GM19324 (cell line): ENCODE measurements around the gene ODF2L.
A peak's percentile ranks its signal among the peaks of the same experiment; 100 is the strongest.

ENCODE experiments used
- ATAC-seq: cut with Tn5 transposase; IDR thresholded peaks from one replicate; pipeline ENCODE4 v1.9.1; 2021; ENCODE audit warnings: mild to moderate bottlenecking, moderate library complexity; ENCODE audit not compliant: unreplicated experiment, low FRiP score

ODF2L gene

GRCh38 chr1:86395751-86396497 is at the start of gene ODF2L:
ODF2L (minus strand) TSS chr1:86396323; CDS start chr1:86387027, 9,296 bp downstream.
- ATAC-seq, result peak; percentile 100

- ATAC-seq, result no peak
Observed at GRCh38 chr1:86445919-86446318, 49.8 kb upstream of the ODF2L start.

- ATAC-seq, result no peak
Observed at GRCh38 chr1:86441997-86442396, 45.9 kb upstream of the ODF2L start.

- no peak for ATAC-seq
Observed at GRCh38 chr1:86441581-86441980, 45.5 kb upstream of the ODF2L start.

GRCh38 chr1:86436041-86436440 is 39.9 kb upstream of the ODF2L start:
- ATAC-seq, result no peak

GRCh38 chr1:86435327-86435726 is 39.2 kb upstream of the ODF2L start:
- no peak for ATAC-seq

GRCh38 chr1:86434059-86434458 is 37.9 kb upstream of the ODF2L start:
- no peak for ATAC-seq

GRCh38 chr1:86430376-86430775 is 34.3 kb upstream of the ODF2L start:
- ATAC-seq, result no peak

GRCh38 chr1:86429835-86430234 is 33.7 kb upstream of the ODF2L start:
- ATAC-seq, result no peak

- ATAC-seq, result no peak
Observed at GRCh38 chr1:86429122-86429725, 33.1 kb upstream of the ODF2L start.

GRCh38 chr1:86423873-86424272 is 27.8 kb upstream of the ODF2L start, which contains the start of gene CLCA2:
CLCA2 (plus strand) TSS chr1:86424171; CDS start chr1:86424248, 77 bp downstream.
- no peak for ATAC-seq

GRCh38 chr1:86423473-86423872 is 27.4 kb upstream of the ODF2L start:
- ATAC-seq, result no peak

GRCh38 chr1:86421601-86422280 is 25.6 kb upstream of the ODF2L start:
- no peak for ATAC-seq

GRCh38 chr1:86419277-86419903 is 23.3 kb upstream of the ODF2L start:
- ATAC-seq, result peak; percentile 67

- no peak for ATAC-seq
Observed at GRCh38 chr1:86416343-86416742, 20.2 kb upstream of the ODF2L start.

GRCh38 chr1:86410879-86411278 is 14.8 kb upstream of the ODF2L start:
- no peak for ATAC-seq

GRCh38 chr1:86409416-86410021 is 13.4 kb upstream of the ODF2L start:
- ATAC-seq, result no peak

GRCh38 chr1:86396498-86396890 is 371 bp upstream of the ODF2L start:
- ATAC-seq, result peak; percentile 24

- ATAC-seq, result no peak
Observed at GRCh38 chr1:86394416-86394815, 1.7 kb downstream of the ODF2L start.

GRCh38 chr1:86389307-86389706 is 6.8 kb downstream of the ODF2L start:
- ATAC-seq, result peak; percentile 82

GRCh38 chr1:86388777-86389176 is 7.3 kb downstream of the ODF2L start:
- ATAC-seq, result no peak
